OCI-LY3 (cell line): Measurements from ENCODE around the gene MAPKAPK5.

Source experiments
- EZH2phosphoT487 ChIP-seq: fragments of 200-600 bp; shearing (Covaris generic); IDR thresholded peaks from 2 replicates; pipeline ENCODE4 v1.6.1; 2018; ENCODE audit warnings: antibody characterized with exemption, mixed run types, low read depth
- TF ChIP-seq, protein P1 (sequence below): fragments of 200-600, 300-600 bp; sonication (generic); IDR thresholded peaks from 2 replicates; pipeline ENCODE4 v1.5.1; 2014; ENCODE audit warnings: antibody characterized with exemption, low read length, low read depth

DNA sequence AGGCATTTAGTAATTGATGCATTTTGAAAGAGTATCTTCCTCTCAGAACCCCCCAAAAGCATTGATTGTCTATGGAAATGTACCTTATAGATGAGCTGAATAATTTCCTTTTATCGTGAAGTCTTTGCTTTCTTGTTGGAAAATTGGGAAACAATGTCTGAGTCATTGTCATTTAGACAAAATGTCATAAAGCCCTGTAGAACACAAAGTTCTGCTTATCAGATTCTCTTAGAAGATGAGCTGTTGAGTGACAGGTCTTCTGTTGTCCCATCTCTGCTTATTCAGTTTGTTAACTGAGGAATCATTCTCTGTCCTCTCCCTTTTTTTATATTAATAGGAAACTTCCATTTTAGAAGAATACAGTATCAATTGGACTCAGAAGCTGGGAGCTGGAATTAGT lies 22.9 kb downstream of the MAPKAPK5 start:
- TF ChIP-seq, protein P1, sequence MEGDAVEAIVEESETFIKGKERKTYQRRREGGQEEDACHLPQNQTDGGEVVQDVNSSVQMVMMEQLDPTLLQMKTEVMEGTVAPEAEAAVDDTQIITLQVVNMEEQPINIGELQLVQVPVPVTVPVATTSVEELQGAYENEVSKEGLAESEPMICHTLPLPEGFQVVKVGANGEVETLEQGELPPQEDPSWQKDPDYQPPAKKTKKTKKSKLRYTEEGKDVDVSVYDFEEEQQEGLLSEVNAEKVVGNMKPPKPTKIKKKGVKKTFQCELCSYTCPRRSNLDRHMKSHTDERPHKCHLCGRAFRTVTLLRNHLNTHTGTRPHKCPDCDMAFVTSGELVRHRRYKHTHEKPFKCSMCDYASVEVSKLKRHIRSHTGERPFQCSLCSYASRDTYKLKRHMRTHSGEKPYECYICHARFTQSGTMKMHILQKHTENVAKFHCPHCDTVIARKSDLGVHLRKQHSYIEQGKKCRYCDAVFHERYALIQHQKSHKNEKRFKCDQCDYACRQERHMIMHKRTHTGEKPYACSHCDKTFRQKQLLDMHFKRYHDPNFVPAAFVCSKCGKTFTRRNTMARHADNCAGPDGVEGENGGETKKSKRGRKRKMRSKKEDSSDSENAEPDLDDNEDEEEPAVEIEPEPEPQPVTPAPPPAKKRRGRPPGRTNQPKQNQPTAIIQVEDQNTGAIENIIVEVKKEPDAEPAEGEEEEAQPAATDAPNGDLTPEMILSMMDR = no peak
- TF ChIP-seq EZH2phosphoT487 = no peak
